Liver (tissue), 9 donors: ENCODE results near the gene GRIP1. TPM values are rescaled to one million over a fixed set of nuclear protein-coding genes. Genes with fewer than 3 reads are reported as not detected.
"Not testable (repeated sequence)": the region's sequence is repeated elsewhere in the genome, so short reads cannot be mapped to it uniquely, and the experiment has no call there.

Source experiments
- DNase-seq: peaks from one replicate; pipeline ENCODE4 v3.0.0-alpha.2; 2017; ENCODE audit warnings: low spot score
- H3K27ac ChIP-seq, 2 donors: one replicate each; pipeline ENCODE4 v1.7.0; 2013; ENCODE audit warnings: inconsistent platforms in 2 of 2, low read length in 2 of 2, control low read depth in 1 of 2, low read depth in 1 of 2, mild to moderate bottlenecking in 1 of 2
- H3K27me3 ChIP-seq, 4 donors: one replicate each; pipeline versions ENCODE4 v1.6.1 to v1.7.0; 2013; ENCODE audit warnings: low read length in 3 of 4, inconsistent platforms in 1 of 4, mild to moderate bottlenecking in 1 of 4, moderate library complexity in 1 of 4; ENCODE audit not compliant: control insufficient read depth in 4 of 4, insufficient read depth in 4 of 4
- H3K36me3 ChIP-seq, 4 donors: one replicate each; pipeline versions ENCODE4 v1.6.1 to v1.7.0; 2013; ENCODE audit warnings: low read length in 3 of 4, mild to moderate bottlenecking in 3 of 4, low read depth in 1 of 4, moderate library complexity in 1 of 4; ENCODE audit not compliant: control insufficient read depth in 4 of 4, insufficient read depth in 3 of 4
- H3K4me1 ChIP-seq, 4 donors: one replicate each; pipeline versions ENCODE4 v1.6.1 to v1.7.0; 2013; ENCODE audit warnings: low read length in 3 of 4, mild to moderate bottlenecking in 3 of 4, moderate library complexity in 1 of 4; ENCODE audit not compliant: control insufficient read depth in 4 of 4, insufficient read depth in 4 of 4
- H3K4me3 ChIP-seq, 3 donors: one replicate each; pipeline versions ENCODE4 v1.6.1 to v1.7.0; 2013; ENCODE audit warnings: low read length in 3 of 3, control low read depth in 1 of 3, low read depth in 1 of 3, mild to moderate bottlenecking in 1 of 3
- H3K9ac ChIP-seq, 2 donors: one replicate each; pipeline ENCODE4 v1.7.0; 2013; ENCODE audit warnings: low read length in 2 of 2, mild to moderate bottlenecking in 2 of 2, moderate library complexity in 2 of 2, control low read depth in 1 of 2, low read depth in 1 of 2
- H3K9me3 ChIP-seq, 4 donors: one replicate each; pipeline versions ENCODE4 v1.6.1 to v1.7.0; 2013; ENCODE audit warnings: low read length in 3 of 4; ENCODE audit not compliant: control insufficient read depth in 4 of 4
- ATF3 ChIP-seq: IDR thresholded peaks from 2 replicates; pipeline ENCODE4 v1.6.1; 2016; ENCODE audit warnings: antibody characterized with exemption
- EGR1 ChIP-seq, 2 donors: IDR thresholded peaks; 2 replicates each; pipeline ENCODE4 v1.6.1; 2016 to 2018; ENCODE audit warnings: antibody characterized with exemption in 2 of 2, low read depth in 2 of 2
- FOXA1 ChIP-seq: IDR thresholded peaks from 2 replicates; pipeline ENCODE4 v1.6.1; 2016; ENCODE audit warnings: antibody characterized with exemption
- FOXA2 ChIP-seq: IDR thresholded peaks from 2 replicates; pipeline ENCODE4 v1.6.1; 2016; ENCODE audit warnings: antibody characterized with exemption
- MAX ChIP-seq: IDR thresholded peaks from 2 replicates; pipeline ENCODE4 v1.6.1; 2016; ENCODE audit warnings: antibody characterized with exemption
- NR2F2 ChIP-seq: IDR thresholded peaks from 2 replicates; pipeline ENCODE4 v1.6.1; 2016; ENCODE audit warnings: antibody characterized with exemption
- RAD21 ChIP-seq, 2 donors: IDR thresholded peaks; 2 replicates each; pipeline ENCODE4 v1.6.1; 2016; ENCODE audit warnings: antibody characterized with exemption in 2 of 2, mild to moderate bottlenecking in 2 of 2
- TAF1 ChIP-seq: conservative IDR thresholded peaks from 2 replicates; pipeline ENCODE4 v1.6.1; 2016; ENCODE audit warnings: antibody characterized with exemption, mild to moderate bottlenecking
- WGBS: extraction: QIAGEN DNeasy Blood & Tissue Kit; methylation state at CpG from one replicate; pipeline ENCODE4 v1.1.7; 2013; 5-methylcytosine and 5-hydroxymethylcytosine counted together
- polyA plus RNA-seq, 2 donors: library from polyadenylated mRNA; stranded (reverse) in 1 of 2; unstranded in 1 of 2; fragments of 200-250 nt in 1 of 2; fragments of >200 nt in 1 of 2; fragmentation: Nextera tagmentation in 1 of 2; extraction: Ambion mirVana in 1 of 2; gene quantifications; one replicate each; pipeline versions ENCODE4 v1.2.1 to v1.2.3, GENCODE V29; 2013 to 2015
- total RNA-seq, 2 donors: library from RNA; depleted of rRNA; stranded (reverse); fragments of >200 nt; gene quantifications; one replicate each; pipeline ENCODE4 v1.2.3, GENCODE V29; 2014
- donor health status: healthy.
- donor health status: healthy.
- donor health status: healthy.
- donor health status: healthy.
- donor health status: healthy.

GRIP1 gene
- total and polyA plus RNA-seq, 4 donors, result 0.05 to 1.5 (median 0.24) TPM

DNA sequence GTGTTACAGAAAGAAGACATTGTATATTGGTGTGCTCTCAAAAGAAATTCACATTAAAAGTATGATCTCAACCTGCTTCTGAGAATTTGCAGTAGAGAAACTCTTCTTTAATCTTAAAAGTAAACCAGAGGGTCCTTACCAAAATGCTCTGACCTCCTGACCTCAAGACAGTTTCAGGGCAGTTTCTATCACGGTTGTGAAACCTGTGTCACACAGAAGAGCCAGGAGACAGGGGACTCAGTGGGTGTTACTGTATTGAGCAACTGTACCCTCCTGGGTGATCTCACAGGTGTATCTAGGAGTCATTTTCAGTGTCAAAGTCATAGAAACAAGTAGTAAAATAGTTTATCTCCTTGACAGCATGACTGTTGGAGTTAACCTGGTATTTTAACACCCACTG lies 178.0 kb downstream of the GRIP1 start:
- H3K9ac ChIP-seq, result no peak overlapping the region
- no peak overlapping the region for H3K27ac ChIP-seq
- H3K36me3 ChIP-seq, result no peaks in the 10 kb centered on the region
- WGBS, result 17% methylated on average over 1 of the region's 1 CpG
- no peak for TF ChIP-seq ATF3
- H3K4me1 ChIP-seq, result no peaks in the 10 kb centered on the region
- H3K27me3 ChIP-seq, result peaks cover 0 to 3% (median 0%) of the 10 kb centered on the region in 4 donors
- H3K9me3 ChIP-seq, result peaks cover 0 to 1% (median 0%) of the 10 kb centered on the region in 4 donors
- no peak overlapping the region for H3K4me3 ChIP-seq
- no peak for DNase-seq

GRCh38 chr12:66500091-66500490 lies 178.8 kb downstream of the GRIP1 start:
- H3K27ac ChIP-seq, result no peak overlapping the region
- no peaks in the 10 kb centered on the region for H3K4me1 ChIP-seq
- 60% methylated on average over 3 of the region's 3 CpGs for WGBS
- no peak for DNase-seq
- H3K9me3 ChIP-seq, result peaks cover 0 to under 1% (median 0%) of the 10 kb centered on the region in 4 donors
- H3K9ac ChIP-seq, result no peak overlapping the region
- TF ChIP-seq FOXA2 (no peak), RAD21 (IDR thresholded peaks at IDR 0.05) (no peak), MAX (no peak), FOXA1 (no peak), NR2F2 (no peak)
- no peak overlapping the region for H3K4me3 ChIP-seq
- H3K36me3 ChIP-seq, result no peaks in the 10 kb centered on the region
- H3K27me3 ChIP-seq, result peaks cover 0 to 3% (median 0%) of the 10 kb centered on the region in 4 donors

DNA sequence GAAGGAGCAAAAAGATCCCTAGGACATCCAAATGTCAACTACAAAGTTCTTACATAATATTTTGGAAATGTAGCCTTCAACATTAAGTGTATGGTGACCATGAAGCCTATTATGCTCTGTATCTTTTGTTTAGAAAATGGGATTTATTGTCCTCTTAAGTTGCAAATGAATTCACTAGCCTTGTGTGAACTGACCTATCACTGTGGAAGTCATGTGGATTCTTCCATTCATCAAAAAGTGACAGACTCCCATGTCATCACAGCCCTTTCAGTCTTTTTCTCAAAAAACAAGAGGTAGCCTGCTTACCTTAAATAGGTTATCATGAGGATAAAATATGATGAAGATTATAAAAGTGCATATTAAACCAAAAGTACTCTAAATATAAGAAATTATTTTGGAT lies 179.9 kb downstream of the GRIP1 start:
- no peak for TF ChIP-seq TAF1
- no peak for TF ChIP-seq MAX
- TF ChIP-seq EGR1 (IDR thresholded peaks at IDR 0.05; ENCODE audit: low read depth in 2 of 2), result no peak
- Histone ChIP-seq H3K36me3 (no peaks in the 10 kb centered on the region), H3K9ac (no peak overlapping the region), H3K4me3 (no peak overlapping the region), H3K27ac (no peak overlapping the region), H3K9me3 (no peaks in the 10 kb centered on the region), H3K27me3 (peaks cover 0 to 3% (median 0%) of the 10 kb centered on the region in 4 donors), H3K4me1 (no peaks in the 10 kb centered on the region)
- DNase-seq, result no peak

DNA sequence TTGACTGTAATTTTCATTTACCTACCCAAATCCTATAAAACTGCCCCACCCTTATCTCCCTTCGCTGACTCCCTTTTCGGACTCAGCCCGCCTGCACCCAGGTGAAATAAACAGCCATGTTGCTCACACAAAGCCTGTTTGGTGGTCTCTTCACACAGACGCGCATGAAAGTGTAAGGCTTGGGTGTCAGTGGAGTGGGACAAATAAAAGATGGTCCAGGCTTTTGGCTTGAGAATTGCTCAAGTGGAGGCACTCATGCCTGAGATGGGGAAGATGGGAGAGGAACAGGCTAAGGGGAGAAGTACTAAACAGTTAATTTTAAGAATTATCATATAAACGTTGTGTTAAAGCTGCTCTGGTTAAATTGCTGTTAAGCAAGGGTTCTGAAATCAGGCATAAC lies 180.8 kb downstream of the GRIP1 start:
- not testable (repeated sequence) for H3K9me3 ChIP-seq, H3K36me3 ChIP-seq, H3K27ac ChIP-seq, H3K9ac ChIP-seq, DNase-seq, H3K4me1 ChIP-seq, H3K4me3 ChIP-seq, H3K27me3 ChIP-seq
- WGBS, result 70% methylated on average over 6 of the region's 6 CpGs
